Spinal cord (tissue), 10 donors: ENCODE results near the gene CEP41. TPM values are rescaled to one million over a fixed set of nuclear protein-coding genes. Genes with fewer than 3 reads are reported as not detected.
A peak's percentile ranks its signal among the peaks of the same experiment; 100 is the strongest.

ENCODE experiments used
- DNase-seq, 6 donors: peaks; one replicate each; pipeline versions ENCODE4 v3.0.0 to v3.0.0-alpha.2; 2013 to 2015; ENCODE audit warnings: low spot score in 6 of 6, low read depth in 4 of 6
- H3K27ac ChIP-seq: one replicate; pipeline ENCODE4 v1.5.1; 2013; ENCODE audit warnings: low read depth, low read length, control low read depth
- H3K27me3 ChIP-seq: one replicate; pipeline ENCODE4 v1.6.1; 2013; ENCODE audit warnings: low read length; ENCODE audit not compliant: control insufficient read depth, insufficient read depth
- H3K36me3 ChIP-seq: one replicate; pipeline ENCODE4 v1.6.1; 2013; ENCODE audit warnings: low read length; ENCODE audit not compliant: control insufficient read depth, insufficient read depth
- H3K4me1 ChIP-seq: one replicate; pipeline ENCODE4 v1.6.1; 2013; ENCODE audit warnings: low read length; ENCODE audit not compliant: control insufficient read depth, insufficient read depth
- H3K4me3 ChIP-seq: one replicate; pipeline ENCODE4 v1.5.1; 2013; ENCODE audit warnings: low read depth, low read length, control low read depth
- H3K9me3 ChIP-seq: one replicate; pipeline ENCODE4 v1.6.1; 2013; ENCODE audit warnings: low read length; ENCODE audit not compliant: control insufficient read depth, insufficient read depth
- WGBS: methylation state at CpG from one replicate; pipeline ENCODE4 v1.1.5; 2013; ENCODE audit warnings: missing lambda C conversion rate; ENCODE audit not compliant: insufficient coverage; 5-methylcytosine and 5-hydroxymethylcytosine counted together
- polyA plus RNA-seq, 2 donors: library from polyadenylated mRNA; unstranded; fragments of 120-200 nt; gene quantifications; one replicate each; pipeline ENCODE4 v1.2.1, GENCODE V29; 2013; ENCODE audit not compliant: insufficient read length in 2 of 2
- total RNA-seq, 2 donors: library from RNA; depleted of rRNA in 1 of 2; stranded (reverse); fragments of 120-200 nt in 1 of 2; fragments of >200 nt in 1 of 2; gene quantifications; one replicate each; pipeline versions ENCODE4 v1.2.3 to v1.2.4, GENCODE V29; 2013 to 2014
- donor health status: healthy.

CEP41 gene
- total and polyA plus RNA-seq, 4 donors = 12.5 to 27.9 (median 19.7) TPM

DNA sequence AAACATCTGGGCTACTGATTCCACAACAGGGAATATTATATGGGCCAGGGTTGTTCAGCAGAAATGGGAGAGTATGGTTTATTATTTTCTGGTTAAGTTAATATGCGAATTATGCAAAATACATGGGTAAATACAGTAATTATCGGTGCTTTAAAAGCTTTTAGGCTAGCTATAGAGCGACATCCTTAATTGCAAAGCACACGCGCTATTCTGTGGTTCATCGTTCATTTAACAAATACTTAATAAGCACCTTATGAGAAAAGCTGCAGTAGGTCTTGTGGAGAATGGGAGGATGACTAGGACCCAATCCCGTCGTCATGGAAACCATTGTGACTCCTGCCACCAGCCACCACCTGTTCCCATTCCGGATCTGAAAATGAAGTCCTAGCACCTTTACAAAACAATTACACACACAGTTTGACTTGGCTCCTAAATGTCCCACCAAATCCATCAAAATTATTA is 623 bp upstream of the CEP41 start:
- Histone ChIP-seq H3K4me3 (peak overlapping the region; percentile 91), H3K27ac (peak overlapping the region; percentile 80), H3K9me3 (no peaks in the 10 kb centered on the region), H3K36me3 (no peaks in the 10 kb centered on the region), H3K27me3 (no peaks in the 10 kb centered on the region), H3K4me1 (peaks cover 25% of the 10 kb centered on the region)
- WGBS = 4% methylated on average over 4 of the region's 9 CpGs
- DNase-seq = peak in 2 of 6 donors; percentile 87 to 96

DNA sequence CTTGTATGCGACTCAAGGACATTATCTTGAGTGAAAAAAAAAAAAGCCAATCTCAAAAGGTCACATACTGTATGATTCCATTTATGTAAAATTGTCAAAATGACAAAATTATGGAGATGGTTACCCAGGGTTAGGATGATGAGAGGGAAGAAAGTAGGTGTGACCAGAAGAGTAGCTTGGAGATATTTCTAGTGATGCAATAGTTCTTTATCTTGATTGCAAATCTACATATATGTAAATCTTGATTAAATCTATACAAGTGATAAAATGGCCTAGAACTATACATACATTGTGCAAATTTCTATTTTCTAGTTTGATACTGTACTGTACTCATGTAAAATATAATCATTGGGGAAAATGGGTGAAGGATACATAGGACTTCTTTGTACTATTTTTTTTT is 4.6 kb downstream of the CEP41 start:
- no peaks in the 10 kb centered on the region for H3K27me3 ChIP-seq
- WGBS = no CpG with 5 or more reads among the region's 1 CpG
- no peak overlapping the region for H3K4me3 ChIP-seq
- no peaks in the 10 kb centered on the region for H3K36me3 ChIP-seq
- H3K27ac ChIP-seq = no peak overlapping the region
- H3K9me3 ChIP-seq = no peaks in the 10 kb centered on the region
- no peak for DNase-seq
- H3K4me1 ChIP-seq = peaks cover 13% of the 10 kb centered on the region

DNA sequence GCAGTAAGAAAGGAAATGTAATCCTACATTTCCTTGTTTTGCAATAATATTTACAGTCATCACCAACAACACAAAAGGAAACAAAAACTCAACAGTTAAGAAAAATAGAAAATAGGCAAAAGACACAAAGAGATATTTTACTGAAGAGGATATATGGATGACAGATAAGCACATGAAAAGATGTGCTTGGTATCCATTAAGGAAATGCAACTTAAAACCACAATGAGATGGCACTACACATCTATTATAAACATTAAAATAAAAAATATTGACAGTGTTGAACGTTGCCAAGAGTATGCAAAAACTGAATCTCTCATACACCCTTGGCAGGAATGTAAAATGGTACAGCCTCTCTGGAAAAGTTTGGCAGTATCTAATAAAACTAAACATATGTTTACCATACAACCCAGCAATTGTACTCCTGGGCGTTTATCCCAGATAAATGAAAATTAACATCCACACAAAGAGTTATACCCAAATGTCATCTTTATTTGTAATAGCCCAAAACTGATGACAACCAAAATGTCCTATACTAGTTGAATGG is 5.4 kb downstream of the CEP41 start:
- no peaks in the 10 kb centered on the region for H3K9me3 ChIP-seq
- no peaks in the 10 kb centered on the region for H3K27me3 ChIP-seq
- no peak for DNase-seq
- H3K4me3 ChIP-seq = no peak overlapping the region
- no CpG with 5 or more reads among the region's 2 CpGs for WGBS
- no peak overlapping the region for H3K27ac ChIP-seq
- no peaks in the 10 kb centered on the region for H3K36me3 ChIP-seq
- H3K4me1 ChIP-seq = peaks cover 16% of the 10 kb centered on the region

DNA sequence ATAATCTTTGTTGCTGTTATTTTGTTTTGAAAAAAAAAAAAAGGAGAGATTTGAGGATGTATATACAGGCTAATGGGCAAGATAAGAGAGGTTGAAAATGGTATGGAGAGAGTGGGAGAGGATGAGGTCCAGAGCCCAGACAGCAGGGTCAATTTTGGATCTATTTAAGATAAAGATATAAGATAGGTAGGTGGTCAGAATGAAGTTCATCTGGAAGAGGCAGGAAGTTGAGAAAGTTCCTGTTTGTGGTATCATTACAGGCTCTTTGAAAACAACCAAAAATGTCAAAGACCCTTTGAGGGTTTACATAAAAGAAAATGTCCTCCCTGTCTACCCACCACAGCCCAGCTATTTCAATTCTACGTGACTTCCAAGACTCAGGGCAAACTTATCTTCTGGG is 7.5 kb downstream of the CEP41 start:
- H3K4me3 ChIP-seq = no peak overlapping the region
- no peak for DNase-seq
- no peak overlapping the region for H3K27ac ChIP-seq
- H3K36me3 ChIP-seq = no peaks in the 10 kb centered on the region
- no peaks in the 10 kb centered on the region for H3K27me3 ChIP-seq
- WGBS = 75% methylated on average over 1 of the region's 1 CpG
- peaks cover 10% of the 10 kb centered on the region for H3K4me1 ChIP-seq
- H3K9me3 ChIP-seq = no peaks in the 10 kb centered on the region

DNA sequence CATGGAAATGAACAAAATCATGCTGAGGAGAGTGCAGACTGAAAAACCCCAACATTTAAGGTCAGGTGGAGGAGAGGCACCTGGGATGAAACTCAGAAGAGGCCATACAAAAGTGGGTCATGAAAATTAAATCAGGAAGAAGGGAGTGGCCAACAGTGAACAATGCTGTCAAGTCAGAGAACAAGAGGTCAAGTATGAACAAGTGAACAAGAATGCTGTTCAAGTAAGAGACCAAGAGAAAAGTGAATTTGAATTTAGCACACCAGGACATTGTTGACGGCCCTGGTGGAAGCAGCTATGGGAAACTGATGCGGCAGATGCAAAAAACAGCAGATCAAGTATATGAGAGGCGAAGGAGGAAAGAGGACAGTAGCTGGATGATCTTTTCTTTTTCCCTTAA is 7.9 kb downstream of the CEP41 start:
- no peaks in the 10 kb centered on the region for H3K27me3 ChIP-seq
- 72% methylated on average over 3 of the region's 3 CpGs for WGBS
- no peak overlapping the region for H3K4me3 ChIP-seq
- H3K4me1 ChIP-seq = peaks cover 10% of the 10 kb centered on the region
- H3K27ac ChIP-seq = no peak overlapping the region
- H3K36me3 ChIP-seq = no peaks in the 10 kb centered on the region
- no peaks in the 10 kb centered on the region for H3K9me3 ChIP-seq
- no peak for DNase-seq

DNA sequence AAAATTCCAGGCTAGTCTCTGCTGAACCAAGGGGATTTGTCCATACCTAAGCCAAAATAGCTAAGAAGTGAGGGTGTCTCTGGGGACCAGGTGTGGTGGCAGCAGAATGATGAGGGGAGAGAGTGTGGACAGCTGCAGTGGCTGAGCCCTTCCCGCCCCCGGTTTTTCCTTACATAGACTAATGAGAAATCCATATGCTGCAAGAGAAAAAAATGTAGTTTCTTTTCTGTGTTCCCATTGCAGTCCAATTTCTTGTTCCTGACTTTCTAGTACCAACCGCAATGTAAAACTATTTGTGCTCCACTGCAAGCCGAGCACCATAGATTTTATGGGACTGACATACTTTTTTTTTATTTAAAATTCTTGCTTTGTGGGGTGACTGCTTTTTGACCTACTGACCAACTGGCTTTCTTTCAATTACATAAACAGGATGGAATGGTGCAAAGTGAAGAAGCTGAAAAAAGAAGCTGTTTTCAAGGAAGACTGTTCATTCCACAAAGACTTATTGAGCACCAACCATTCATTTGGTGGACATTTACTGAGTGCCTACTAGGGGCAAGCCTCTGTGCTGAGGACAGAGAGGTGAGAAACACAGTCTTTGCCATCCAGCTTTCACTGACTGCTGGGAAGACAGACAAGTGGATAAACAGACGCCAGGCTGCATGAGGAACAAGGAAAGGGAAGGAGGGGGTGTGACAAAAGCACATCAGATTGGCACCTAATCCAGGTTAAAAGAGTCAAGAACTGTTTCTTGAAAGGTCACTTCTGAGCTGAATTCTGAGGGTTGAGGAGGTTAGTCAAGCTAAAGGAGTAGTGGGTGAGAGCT is 9.8 kb downstream of the CEP41 start:
- Histone ChIP-seq H3K27me3 (no peaks in the 10 kb centered on the region), H3K27ac (peak overlapping the region; percentile 91), H3K36me3 (no peaks in the 10 kb centered on the region), H3K4me3 (no peak overlapping the region), H3K4me1 (peaks cover 10% of the 10 kb centered on the region), H3K9me3 (no peaks in the 10 kb centered on the region)
- 13% methylated on average over 1 of the region's 5 CpGs for WGBS
- peak in 1 of 6 donors; percentile 48 for DNase-seq

DNA sequence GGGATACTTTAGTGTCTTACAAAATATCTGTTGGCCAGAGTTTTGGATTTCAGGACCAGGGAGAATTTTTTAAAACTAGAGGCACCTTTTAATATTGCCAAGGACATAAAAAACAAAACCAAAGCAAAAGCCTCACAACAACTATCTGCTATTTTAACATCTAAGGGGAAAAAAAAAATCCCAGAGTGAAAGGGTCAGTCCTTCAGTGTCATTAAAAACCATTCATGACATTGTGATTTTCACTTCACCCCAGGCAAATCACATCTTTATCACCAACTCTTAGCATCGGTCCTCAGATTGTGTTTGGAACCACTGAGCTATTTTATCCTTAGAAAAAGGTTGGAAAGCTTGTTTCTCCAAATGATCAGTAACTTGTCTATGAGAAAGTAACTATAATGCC is 10.7 kb downstream of the CEP41 start:
- Histone ChIP-seq H3K4me3 (no peak overlapping the region), H3K4me1 (peaks cover 10% of the 10 kb centered on the region), H3K36me3 (no peaks in the 10 kb centered on the region), H3K27ac (peak overlapping the region; percentile 91), H3K27me3 (no peaks in the 10 kb centered on the region), H3K9me3 (no peaks in the 10 kb centered on the region)
- DNase-seq = no peak
- WGBS = no CpG with 5 or more reads among the region's 1 CpG

DNA sequence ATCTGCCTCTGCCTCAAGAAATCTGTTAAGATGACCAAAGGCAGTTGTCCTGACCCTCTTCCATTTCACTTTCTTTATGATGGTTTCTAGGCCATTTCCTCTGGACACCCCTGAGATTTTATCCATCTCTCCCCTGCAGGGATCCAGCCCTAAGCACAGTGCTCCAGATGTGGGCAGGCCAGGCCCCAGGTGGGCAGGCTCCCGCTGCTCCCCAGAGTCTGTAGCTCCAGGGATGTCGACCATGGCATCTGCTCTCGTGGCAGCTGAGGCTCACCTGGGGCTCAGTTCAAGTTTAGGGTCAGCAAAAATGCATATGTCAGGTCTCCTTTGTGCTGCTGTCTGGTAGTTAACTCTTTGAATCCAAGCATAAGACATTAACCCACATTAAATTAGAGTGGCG is 11.8 kb downstream of the CEP41 start:
- WGBS = 60% methylated on average over 3 of the region's 4 CpGs
- no peak for DNase-seq
- Histone ChIP-seq H3K27me3 (no peaks in the 10 kb centered on the region), H3K9me3 (no peaks in the 10 kb centered on the region), H3K4me1 (peaks cover 10% of the 10 kb centered on the region), H3K27ac (peak overlapping the region; percentile 91), H3K4me3 (no peak overlapping the region), H3K36me3 (no peaks in the 10 kb centered on the region)

DNA sequence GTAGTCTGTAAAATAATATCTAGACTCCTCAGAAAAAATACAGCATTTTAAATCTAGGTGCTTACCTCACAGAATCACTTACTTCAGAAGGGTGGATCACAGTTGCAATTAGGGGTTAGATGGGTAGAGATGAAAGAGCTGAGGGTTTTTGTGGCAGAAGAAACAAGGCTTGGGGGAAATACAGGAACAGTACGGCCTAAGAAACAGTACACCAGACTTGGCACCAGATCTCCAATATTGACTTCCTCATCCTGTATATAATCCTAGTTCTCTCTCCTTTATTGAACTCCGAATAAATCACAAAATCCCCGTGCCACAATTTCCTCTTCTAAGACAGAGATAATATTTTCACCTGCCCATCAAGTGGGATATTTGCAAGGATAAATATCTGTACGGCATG is 14.3 kb downstream of the CEP41 start:
- DNase-seq = no peak
- H3K27me3 ChIP-seq = no peaks in the 10 kb centered on the region
- no peaks in the 10 kb centered on the region for H3K36me3 ChIP-seq
- H3K27ac ChIP-seq = no peak overlapping the region
- peaks cover 8% of the 10 kb centered on the region for H3K4me1 ChIP-seq
- 65% methylated on average over 2 of the region's 4 CpGs for WGBS
- H3K9me3 ChIP-seq = no peaks in the 10 kb centered on the region
- H3K4me3 ChIP-seq = no peak overlapping the region

DNA sequence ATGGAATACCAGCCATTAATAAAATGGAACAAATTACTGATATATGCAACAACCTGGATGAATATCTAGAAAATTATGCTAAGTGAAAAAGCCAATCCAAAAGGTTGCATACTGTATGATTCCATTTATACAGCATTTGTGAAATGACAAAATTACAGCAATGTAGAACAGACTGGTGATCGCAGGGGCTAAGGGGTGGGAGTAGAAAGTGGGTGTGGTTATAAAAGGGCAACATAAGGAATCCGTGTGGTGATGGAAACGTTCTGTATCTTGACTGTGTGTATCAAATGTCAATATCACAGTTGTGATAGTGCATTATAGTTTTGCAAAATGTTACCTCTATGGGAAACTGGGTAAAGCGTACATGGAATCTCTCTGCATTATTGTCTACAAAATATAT is 15.0 kb downstream of the CEP41 start:
- no peaks in the 10 kb centered on the region for H3K27me3 ChIP-seq
- H3K9me3 ChIP-seq = no peaks in the 10 kb centered on the region
- DNase-seq = no peak
- WGBS = 75% methylated on average over 3 of the region's 4 CpGs
- peaks cover 2% of the 10 kb centered on the region for H3K4me1 ChIP-seq
- no peaks in the 10 kb centered on the region for H3K36me3 ChIP-seq
- H3K4me3 ChIP-seq = no peak overlapping the region
- H3K27ac ChIP-seq = no peak overlapping the region
